ENCODE data around the gene FGF2.
A peak's percentile ranks its signal among the peaks of the same experiment; 100 is the strongest.

FGF2 gene

GRCh38 chr4:122889726-122890125, 63.1 kb downstream of the FGF2 start:
- FAIRE-seq, result no peak

GRCh38 chr4:122890147-122890795, 63.6 kb downstream of the FGF2 start:
- DNase-seq (ENCODE audit: low spot score) (no peak), FAIRE-seq (peak; percentile 29)

More at GRCh38 chr4:122889726-122890125, 63.1 kb downstream of the FGF2 start:
- no peak for DNase-seq (ENCODE audit: low spot score)

- DNase-seq (ENCODE audit: low spot score), result peak; percentile 66
- peak; percentile 85 for FAIRE-seq
These were observed 68.2 kb downstream of the FGF2 start for GRCh38 chr4:122894827-122895226.

GRCh38 chr4:122895336-122895995, 68.8 kb downstream of the FGF2 start:
- FAIRE-seq (no peak), DNase-seq (ENCODE audit: low spot score) (no peak)

- FAIRE-seq (no peak), DNase-seq (ENCODE audit: low spot score) (no peak)
These were observed 69.6 kb downstream of the FGF2 start for GRCh38 chr4:122896270-122896669.

- FAIRE-seq (peak; percentile 99), DNase-seq (ENCODE audit: low spot score) (peak; percentile 88)
These were observed 71.9 kb downstream of the FGF2 start for GRCh38 chr4:122898370-122899150.

- FAIRE-seq, result no peak
These were observed 73.1 kb downstream of the FGF2 start for GRCh38 chr4:122899682-122900081.

GRCh38 chr4:122900314-122900713, 73.7 kb downstream of the FGF2 start:
- DNase-seq (ENCODE audit: low spot score) (no peak), FAIRE-seq (no peak)

More at GRCh38 chr4:122899682-122900081, 73.1 kb downstream of the FGF2 start:
- DNase-seq (ENCODE audit: low spot score), result no peak

GRCh38 chr4:122901247-122902010, 74.8 kb downstream of the FGF2 start:
- no peak for DNase-seq (ENCODE audit: low spot score)
- no peak for FAIRE-seq

GRCh38 chr4:122903766-122904288, 77.2 kb downstream of the FGF2 start:
- DNase-seq (ENCODE audit: low spot score) (no peak), FAIRE-seq (no peak)

GRCh38 chr4:122906859-122907305, 80.3 kb downstream of the FGF2 start:
- FAIRE-seq, result no peak
- DNase-seq (ENCODE audit: low spot score), result no peak

GRCh38 chr4:122908223-122908622, 81.6 kb downstream of the FGF2 start:
- DNase-seq (ENCODE audit: low spot score), result no peak
- no peak for FAIRE-seq

GRCh38 chr4:122909683-122910082, 83.1 kb downstream of the FGF2 start:
- DNase-seq (ENCODE audit: low spot score), result no peak
- no peak for FAIRE-seq

- FAIRE-seq, result no peak
- DNase-seq (ENCODE audit: low spot score), result no peak
These were observed 85.0 kb downstream of the FGF2 start for GRCh38 chr4:122911588-122911987.

GRCh38 chr4:122912810-122913575, 86.4 kb downstream of the FGF2 start:
- FAIRE-seq, result no peak

GRCh38 chr4:122914292-122914904, 87.8 kb downstream of the FGF2 start:
- peak; percentile 73 for FAIRE-seq

More at GRCh38 chr4:122912810-122913575, 86.4 kb downstream of the FGF2 start:
- no peak for DNase-seq (ENCODE audit: low spot score)

GRCh38 chr4:122914938-122915337, 88.3 kb downstream of the FGF2 start:
- FAIRE-seq (no peak), DNase-seq (ENCODE audit: low spot score) (no peak)

More at GRCh38 chr4:122914292-122914904, 87.8 kb downstream of the FGF2 start:
- peak; percentile 48 for DNase-seq (ENCODE audit: low spot score)

- FAIRE-seq (no peak), DNase-seq (ENCODE audit: low spot score) (no peak)
These were observed 91.1 kb downstream of the FGF2 start for GRCh38 chr4:122917731-122918130.

GRCh38 chr4:122920473-122920872, 93.8 kb downstream of the FGF2 start:
- no peak for FAIRE-seq
- no peak for DNase-seq (ENCODE audit: low spot score)

GRCh38 chr4:122921300-122921699, 94.7 kb downstream of the FGF2 start:
- DNase-seq (ENCODE audit: low spot score) (no peak), FAIRE-seq (no peak)

Data from RCC 7860 (cell line).